ENCODE measurements around the gene SNX13. TPM values are rescaled to one million over a fixed set of nuclear protein-coding genes. Genes with fewer than 3 reads are reported as not detected.

Gene SNX13
- total and polyA plus RNA-seq, 9 of the 15 experiments (the other 6 are each of a cell fraction or from before 2014, with no cell fraction given): 5.6 to 33.2 (median 25.4) TPM

- POLR2A ChIA-PET: no interaction called here
Observed at GRCh38 chr7:17830206-17830605, 110.1 kb downstream of the SNX13 start.

More at GRCh38 chr7:17830206-17830605, 110.1 kb downstream of the SNX13 start:
- DNase-seq (ENCODE audit: extremely low read depth in 1 of 4, low spot score in 3 of 4): no peak
- Histone ChIP-seq H3K27me3 (ENCODE audit: control insufficient read depth in 2 of 2, insufficient read depth in 2 of 2, low read length in 2 of 2) (no peaks in the 10 kb centered on the region), H3K9me3 (replicated peaks; ENCODE audit: control insufficient read depth, insufficient read depth, low read depth, low read length) (no peaks in the 10 kb centered on the region), H3K4me1 (replicated peaks in 1 of 2; ENCODE audit: control insufficient read depth in 2 of 2, insufficient read depth in 2 of 2, low read length in 2 of 2) (no peaks in the 10 kb centered on the region), H2AFZ (ENCODE audit: low read depth, low read length) (no peak overlapping the region), H3K79me2 (ENCODE audit: control insufficient read depth, insufficient read depth, low read length) (no peaks in the 10 kb centered on the region), H3K4me3 (no peak overlapping the region), H4K20me1 (replicated peaks; ENCODE audit: control insufficient read depth, insufficient read depth, low read length) (no peaks in the 10 kb centered on the region), H3K27ac (ENCODE audit: extremely low read depth, low read depth, low read length) (no peak overlapping the region), H3K4me2 (ENCODE audit: insufficient read depth, low read length) (no peak overlapping the region), H3K9ac (ENCODE audit: insufficient read depth in 1 of 2, low read depth in 2 of 2, low read length in 2 of 2) (no peak overlapping the region), H3K36me3 (ENCODE audit: control insufficient read depth, insufficient read depth, low read length) (peaks cover 19% of the 10 kb centered on the region; the same call in 2 of the 3 replicates), H3K9me1 (ENCODE audit: control insufficient read depth, insufficient read depth, low read length) (no peaks in the 10 kb centered on the region)
- 69% methylated on average over 1 of the region's 1 CpG for WGBS (ENCODE audit: insufficient coverage, low coverage, missing lambda C conversion rate)
- TF ChIP-seq CEBPZ (IDR thresholded peaks at IDR 0.05; ENCODE audit: borderline replicate concordance, low read depth, low read length): no peak
- no peak for TF ChIP-seq RFX1 (IDR thresholded peaks at IDR 0.05)
- no peak for TF ChIP-seq ATF6 (CRISPR knock-in tag; IDR thresholded peaks at IDR 0.05)
- no peak for TF ChIP-seq ZNF589 (CRISPR knock-in tag; IDR thresholded peaks at IDR 0.05; ENCODE audit: low read depth)
- no peak for TF ChIP-seq SMC3 (conservative IDR thresholded peaks at IDR 0.05; ENCODE audit: insufficient read depth, low read depth, low read length)
- no peak for TF ChIP-seq SRSF9 (IDR thresholded peaks at IDR 0.05; ENCODE audit: borderline replicate concordance, low read depth, low read length)
- TF ChIP-seq MBD1 (CRISPR knock-in tag; IDR thresholded peaks at IDR 0.05): no peak
- in situ Hi-C loops (cut with MboI): no loop called here
- BruUV-seq (replicated peaks): no TSS peak
- CTCF ChIA-PET (ENCODE audit: low intra/inter-chr PET ratio): no interaction called here
- no peak for ATAC-seq
- intact Hi-C loops (cut with micrococcal nuclease): no loop called here
- no peak for FAIRE-seq

Measured in K562 (cell line).